Natural killer cell treated with Interleukin-12 subunit alpha and Interleukin-12 subunit beta and Interleukin-15 and Interleukin-18, amount 100 ng/mL, for 72 hours (primary cell): ENCODE results near the gene IL1RAPL1. TPM values are rescaled to one million over a fixed set of nuclear protein-coding genes. Genes with fewer than 3 reads are reported as not detected.

Experiments
- ATAC-seq, 2 donors: fragments of 150-1000 bp; cut with Tn5 transposase in 1 of 2; sonication (Bioruptor Pico), chemical (Tn5 transposase) in 1 of 2; 2 replicates each; pipeline ENCODE4 v1.10.0; 2021
- DNase-seq: peaks from one replicate; pipeline ENCODE4 v3.0.0; 2022; ENCODE audit warnings: low spot score
- H3K27ac Mint-ChIP-seq, 2 donors: 1 replicate in 1 of 2; 2 replicates in 1 of 2; pipeline ENCODE4 v1.8.0; 2022; ENCODE audit warnings: mixed read lengths in 2 of 2, mild to moderate bottlenecking in 1 of 2, moderate library complexity in 1 of 2
- H3K27me3 Mint-ChIP-seq, 2 donors: 1 replicate in 1 of 2; 2 replicates in 1 of 2; pipeline ENCODE4 v1.8.0; 2022; ENCODE audit warnings: mixed read lengths in 2 of 2
- H3K36me3 Mint-ChIP-seq: one replicate; pipeline ENCODE4 v1.8.0; 2022; ENCODE audit warnings: mixed read lengths
- H3K4me1 Mint-ChIP-seq, 2 donors: 1 replicate in 1 of 2; 2 replicates in 1 of 2; pipeline ENCODE4 v1.8.0; 2022; ENCODE audit warnings: low read depth in 2 of 2, mixed read lengths in 2 of 2, mild to moderate bottlenecking in 1 of 2
- H3K4me3 Mint-ChIP-seq: one replicate; pipeline ENCODE4 v1.8.0; 2022; ENCODE audit warnings: mixed read lengths
- H3K9me3 Mint-ChIP-seq: 2 replicates; pipeline ENCODE4 v1.8.0; 2022; ENCODE audit warnings: mixed read lengths
- total RNA-seq, 2 donors: library from RNA; stranded (reverse); gene quantifications; one replicate each; pipeline ENCODE4 v1.2.3, GENCODE V29; 2022

IL1RAPL1 gene
- total RNA-seq, 2 donors from 2014 or later: not detected

DNA sequence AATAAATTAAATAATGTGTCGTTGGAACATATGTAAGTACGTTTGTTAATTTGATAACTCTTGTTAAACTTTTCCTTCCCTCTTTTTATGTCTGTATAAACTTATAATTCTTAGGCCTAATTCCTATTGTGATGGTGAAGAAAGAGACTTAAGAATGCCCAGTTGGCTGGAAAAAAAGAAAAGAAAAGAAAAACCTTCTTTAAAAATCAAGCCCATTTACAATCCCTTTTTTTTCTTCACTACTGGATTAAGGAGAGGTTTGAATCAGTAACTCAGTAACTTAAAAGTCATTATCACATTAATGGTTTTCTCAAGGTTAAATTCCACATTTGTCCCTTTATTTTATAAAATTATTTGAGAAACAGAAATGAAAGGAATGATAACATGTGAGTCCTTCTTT lies 1374.8 kb downstream of the IL1RAPL1 start:
- no peak for ATAC-seq
- Mint-ChIP-seq H3K27ac (no peak overlapping the region), H3K4me3 (no peak overlapping the region), H3K9me3 (peaks cover 3% of the 10 kb centered on the region), H3K36me3 (no peaks in the 10 kb centered on the region), H3K4me1 (no peaks in the 10 kb centered on the region), H3K27me3 (no peaks in the 10 kb centered on the region)
- DNase-seq: no peak

DNA sequence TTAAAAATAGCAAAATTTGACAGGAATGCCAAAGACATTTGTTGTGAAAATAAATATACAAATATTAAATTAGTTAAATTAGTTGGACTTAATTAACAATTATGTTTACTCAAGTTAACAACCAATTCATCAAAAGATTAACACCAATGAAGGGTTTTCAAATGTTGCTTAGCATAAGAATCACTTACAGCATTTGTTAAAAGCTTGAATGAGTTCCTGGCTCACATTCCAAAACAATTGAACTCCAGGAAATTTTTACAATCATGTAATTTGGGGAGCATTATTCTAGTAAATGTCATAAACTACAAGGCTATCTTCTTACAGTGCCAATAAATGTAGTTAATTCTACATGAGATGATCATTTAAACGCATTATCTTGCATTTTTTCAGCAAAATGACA lies 1378.4 kb downstream of the IL1RAPL1 start:
- H3K4me3 Mint-ChIP-seq: no peak overlapping the region
- H3K9me3 Mint-ChIP-seq: no peaks in the 10 kb centered on the region
- ATAC-seq: no peak
- no peak overlapping the region for H3K27ac Mint-ChIP-seq
- no peaks in the 10 kb centered on the region for H3K36me3 Mint-ChIP-seq
- no peaks in the 10 kb centered on the region for H3K4me1 Mint-ChIP-seq
- no peak for DNase-seq
- no peaks in the 10 kb centered on the region for H3K27me3 Mint-ChIP-seq

DNA sequence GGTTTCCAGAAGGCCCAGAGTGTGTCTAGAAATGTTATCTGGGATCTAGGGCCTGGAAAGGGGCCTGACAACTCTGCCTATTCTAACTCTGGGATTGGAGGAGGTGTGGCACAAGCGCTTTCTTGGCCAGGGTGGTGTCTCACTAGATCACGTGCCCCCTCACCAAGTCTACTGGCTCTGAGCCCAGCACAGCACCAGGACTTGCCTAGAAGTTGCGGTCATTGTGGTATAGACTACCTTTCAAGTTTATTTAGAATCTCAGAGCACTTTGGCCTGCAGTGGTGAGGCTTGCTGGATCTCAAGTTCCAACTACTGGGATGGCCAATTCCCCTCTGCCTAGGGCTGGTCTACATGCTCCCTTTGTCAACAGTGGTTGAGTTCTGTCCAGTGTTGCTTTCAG lies 1404.8 kb downstream of the IL1RAPL1 start:
- Mint-ChIP-seq H3K27me3 (no peaks in the 10 kb centered on the region), H3K36me3 (peaks cover 5% of the 10 kb centered on the region), H3K27ac (no peak overlapping the region), H3K4me1 (no peaks in the 10 kb centered on the region), H3K4me3 (no peak overlapping the region), H3K9me3 (peaks cover 12% of the 10 kb centered on the region)
- DNase-seq (no peak), ATAC-seq (no peak)

DNA sequence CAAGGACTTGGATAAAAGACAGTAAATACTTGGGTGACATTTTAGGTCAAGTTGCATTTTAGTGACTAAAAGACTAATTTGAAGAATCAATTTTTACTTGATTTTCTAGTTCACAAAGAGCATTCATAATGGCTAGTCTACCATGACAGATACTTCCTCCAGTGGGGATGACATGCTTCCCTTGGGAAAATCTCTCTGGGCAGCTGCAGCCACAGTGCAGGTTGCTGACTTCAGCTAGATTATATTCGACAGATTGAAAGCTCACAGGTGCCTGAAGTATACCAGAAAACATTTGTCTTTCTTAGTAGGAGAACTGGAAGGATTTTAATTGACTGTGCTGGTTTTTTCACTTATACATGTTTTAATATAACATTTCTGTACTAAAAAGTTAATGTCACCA lies 1418.6 kb downstream of the IL1RAPL1 start:
- Mint-ChIP-seq H3K4me1 (no peaks in the 10 kb centered on the region), H3K9me3 (peaks cover 7% of the 10 kb centered on the region), H3K4me3 (no peak overlapping the region), H3K27me3 (no peaks in the 10 kb centered on the region), H3K27ac (no peak overlapping the region), H3K36me3 (no peaks in the 10 kb centered on the region)
- DNase-seq (no peak), ATAC-seq (no peak)
